ENCODE measurements around the gene PCNT. TPM values are rescaled to one million over a fixed set of nuclear protein-coding genes. Genes with fewer than 3 reads are reported as not detected.
"Not testable (repeated sequence)": the region's sequence is repeated elsewhere in the genome, so short reads cannot be mapped to it uniquely, and the experiment has no call there.

PCNT gene
- total RNA-seq, 1 donor from 2014 or later: 21.0 TPM

DNA sequence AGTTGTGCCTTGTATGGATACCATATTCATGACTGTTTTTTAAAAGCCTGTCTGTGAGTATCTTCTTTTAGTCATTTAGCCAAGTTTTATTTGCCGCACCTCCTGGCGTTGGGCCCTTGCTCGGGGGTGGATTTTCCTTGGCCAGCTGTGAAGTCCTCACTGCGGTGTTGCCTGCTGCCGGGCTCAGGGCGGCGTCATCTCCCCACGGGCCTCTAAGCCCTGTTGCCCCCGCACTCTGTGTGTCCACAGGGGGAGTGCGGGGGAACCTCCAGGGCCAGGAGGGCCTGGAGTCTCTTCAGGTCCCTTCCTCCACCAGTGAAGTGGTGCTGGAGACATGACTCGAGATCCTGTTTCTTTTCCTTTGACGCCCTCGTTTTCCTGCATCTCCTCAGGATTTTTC is 69.0 kb downstream of the PCNT start:
- intact Hi-C loops (cut with DNase I): no loop called here
- DNase-seq (ENCODE audit: low spot score): no peak

- DNase-seq (ENCODE audit: low spot score): no peak
- intact Hi-C loops (cut with DNase I): no loop called here
Measured at GRCh38 chr21:46393451-46393940, 69.5 kb downstream of the PCNT start.

- no peak for DNase-seq (ENCODE audit: low spot score)
Measured at GRCh38 chr21:46393941-46394594, 70.1 kb downstream of the PCNT start.

GRCh38 chr21:46394595-46395104 is 70.7 kb downstream of the PCNT start:
- intact Hi-C loops (cut with DNase I): no loop called here
- DNase-seq (ENCODE audit: low spot score): no peak

More at GRCh38 chr21:46393941-46394594, 70.1 kb downstream of the PCNT start:
- intact Hi-C loops (cut with DNase I): no loop called here

DNA sequence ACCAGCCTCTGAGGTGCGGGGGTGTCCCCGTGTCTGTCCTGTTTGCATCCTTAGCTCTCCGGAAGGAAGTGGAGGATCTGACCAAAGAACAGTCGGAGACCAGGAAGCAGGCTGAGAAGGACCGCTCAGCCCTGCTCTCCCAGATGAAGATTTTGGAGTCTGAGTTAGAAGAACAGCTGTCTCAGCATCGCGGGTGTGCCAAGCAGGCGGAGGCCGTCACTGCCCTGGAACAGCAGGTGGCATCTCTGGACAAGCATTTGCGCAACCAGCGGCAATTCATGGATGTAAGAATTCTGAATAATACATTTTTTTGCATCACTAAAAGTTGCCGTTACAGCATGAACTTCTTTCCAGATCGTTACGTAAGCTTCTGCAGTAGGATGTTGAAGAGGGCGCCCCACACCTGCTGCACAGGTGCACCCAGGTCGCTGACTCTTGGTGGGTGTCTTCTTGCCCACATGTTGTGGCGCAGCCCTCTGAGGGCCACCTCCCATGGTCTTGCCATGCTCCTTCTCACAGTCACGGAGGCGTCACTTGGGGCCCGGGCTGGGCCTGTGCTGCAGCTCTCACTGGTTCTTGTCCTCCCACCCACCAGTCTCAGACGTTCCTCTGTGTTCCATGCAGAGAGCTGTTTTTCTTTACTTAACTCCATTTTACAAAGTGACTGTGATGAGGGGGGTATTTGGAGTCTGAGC is 73.4 kb downstream of the PCNT start:
- intact Hi-C loops (cut with DNase I): no loop called here
- no peak for DNase-seq (ENCODE audit: low spot score)

DNA sequence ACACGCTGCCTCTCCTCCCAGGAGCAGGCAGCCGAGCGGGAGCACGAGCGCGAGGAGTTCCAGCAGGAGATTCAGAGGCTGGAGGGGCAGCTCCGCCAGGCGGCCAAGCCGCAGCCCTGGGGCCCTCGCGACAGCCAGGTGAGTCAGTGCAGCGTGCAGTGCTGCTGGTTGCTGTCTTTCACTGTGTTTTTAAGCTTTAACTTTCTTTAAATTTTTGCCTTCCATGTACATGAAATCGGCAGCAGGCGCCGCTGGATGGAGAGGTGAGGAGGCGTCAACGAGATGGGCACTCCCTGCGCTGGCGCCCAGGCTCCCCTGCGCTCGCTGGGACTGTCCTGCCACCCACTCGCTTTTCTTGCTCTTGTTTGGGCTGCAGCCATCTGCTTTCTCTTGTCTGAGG is 74.0 kb downstream of the PCNT start:
- DNase-seq (ENCODE audit: low spot score): no peak
- intact Hi-C loops (cut with DNase I): no loop called here

DNA sequence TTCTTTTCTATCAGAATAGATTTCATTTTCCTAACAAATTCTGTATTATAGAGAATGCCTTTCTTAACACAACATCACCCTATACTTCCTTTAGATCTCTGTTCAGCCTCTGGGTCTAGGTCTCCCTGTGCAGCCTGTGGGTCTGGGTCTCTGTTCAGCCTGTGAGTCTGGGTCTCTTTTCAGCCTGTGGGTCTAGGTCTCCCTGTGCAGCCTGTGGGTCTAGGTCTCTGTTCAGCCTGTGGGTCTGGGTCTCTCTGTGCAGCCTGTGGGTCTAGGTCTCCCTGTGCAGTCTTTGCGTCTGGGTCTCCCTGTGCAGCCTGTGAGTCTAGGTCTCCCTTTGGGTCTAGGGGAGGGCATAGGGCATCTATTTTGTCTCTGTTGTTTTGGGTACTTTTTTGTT is 75.2 kb downstream of the PCNT start:
- DNase-seq (ENCODE audit: low spot score): no peak
- intact Hi-C loops (cut with DNase I): no loop called here

- no peak for DNase-seq (ENCODE audit: low spot score)
- intact Hi-C loops (cut with DNase I): no loop called here
Measured at GRCh38 chr21:46399686-46400085, 75.7 kb downstream of the PCNT start.

DNA sequence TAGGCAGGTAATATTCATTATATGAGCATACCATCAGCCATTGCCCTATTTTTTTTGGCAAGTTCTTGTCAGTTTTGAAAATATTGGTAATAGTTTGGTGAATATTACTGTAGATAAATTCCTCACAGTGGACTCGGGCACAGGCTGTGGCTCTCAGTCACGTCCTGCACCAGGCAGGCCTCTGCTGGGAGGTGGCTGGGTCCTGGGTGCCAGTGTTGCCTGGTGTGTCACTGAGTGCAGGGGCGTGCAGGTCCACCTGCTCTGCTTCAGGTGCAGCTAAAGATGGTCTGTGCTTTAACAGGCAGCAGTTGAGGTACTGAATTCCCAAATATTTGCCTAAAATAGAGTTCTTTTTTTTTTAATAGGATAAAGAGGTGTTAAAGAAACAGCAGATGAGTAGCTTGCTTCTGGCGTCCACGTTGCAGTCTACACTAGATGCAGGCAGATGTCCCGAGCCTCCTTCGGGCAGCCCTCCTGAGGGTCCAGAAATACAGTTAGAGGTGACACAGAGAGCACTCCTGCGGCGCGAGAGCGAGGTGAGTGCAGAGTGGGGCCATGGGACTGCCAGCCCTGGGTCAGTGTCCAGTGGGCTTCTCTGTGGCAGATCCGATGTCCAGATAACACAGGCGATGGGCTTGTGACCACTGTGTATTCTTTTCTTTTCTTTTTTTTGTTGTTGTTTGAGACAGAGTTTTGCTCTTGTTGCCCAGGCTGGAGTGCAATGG is 77.4 kb downstream of the PCNT start:
- intact Hi-C loops (cut with DNase I): no loop called here
- no peak for DNase-seq (ENCODE audit: low spot score)

GRCh38 chr21:46402421-46402820 is 78.5 kb downstream of the PCNT start:
- intact Hi-C loops (cut with DNase I): no loop called here
- no peak for DNase-seq (ENCODE audit: low spot score)

DNA sequence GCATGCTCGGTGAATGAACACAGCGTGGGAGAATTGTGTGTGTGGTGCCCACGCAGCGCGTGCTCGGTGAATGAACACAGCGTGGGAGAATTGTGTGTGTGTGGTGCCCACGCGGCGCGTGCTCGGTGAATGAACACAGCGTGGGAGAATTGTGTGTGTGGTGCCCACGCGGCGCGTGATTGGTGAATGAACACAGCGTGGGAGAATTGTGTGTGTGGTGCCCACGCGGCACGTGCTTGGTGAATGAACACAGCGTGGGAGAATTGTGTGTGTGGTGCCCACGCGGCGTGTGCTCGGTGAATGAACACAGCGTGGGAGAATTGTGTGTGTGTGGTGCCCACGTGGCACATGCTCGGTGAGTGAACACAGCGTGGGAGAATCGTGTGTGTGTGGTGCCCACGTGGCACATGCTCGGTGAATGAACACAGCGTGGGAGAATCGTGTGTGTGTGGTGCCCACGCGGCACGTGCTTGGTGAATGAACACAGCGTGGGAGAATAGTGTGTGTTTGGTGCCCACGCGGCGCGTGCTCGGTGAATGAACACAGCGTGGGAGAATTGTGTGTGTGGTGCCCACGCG is 79.4 kb downstream of the PCNT start:
- DNase-seq (ENCODE audit: low spot score); intact Hi-C loops (cut with DNase I): not testable (repeated sequence)

DNA sequence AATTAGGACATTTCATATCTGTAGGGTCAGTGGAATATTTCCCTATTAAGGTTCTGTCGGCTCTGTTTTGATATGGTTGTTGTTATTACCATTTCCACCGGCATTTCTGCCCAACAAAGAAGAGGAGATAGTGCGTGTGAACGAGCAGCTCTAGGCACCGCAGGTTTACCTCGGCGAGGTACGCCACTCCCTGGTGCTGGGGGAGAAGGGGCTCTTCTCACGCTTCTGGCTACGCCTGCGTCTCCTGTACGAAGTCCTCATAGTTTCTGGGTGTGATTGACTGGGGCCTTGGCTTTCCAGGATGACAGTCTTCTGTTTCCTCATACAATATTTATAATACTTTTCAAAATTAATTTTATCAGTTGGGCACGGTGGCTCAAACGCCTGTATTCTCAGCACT is 80.3 kb downstream of the PCNT start:
- intact Hi-C loops (cut with DNase I): no loop called here
- no peak for DNase-seq (ENCODE audit: low spot score)

DNA sequence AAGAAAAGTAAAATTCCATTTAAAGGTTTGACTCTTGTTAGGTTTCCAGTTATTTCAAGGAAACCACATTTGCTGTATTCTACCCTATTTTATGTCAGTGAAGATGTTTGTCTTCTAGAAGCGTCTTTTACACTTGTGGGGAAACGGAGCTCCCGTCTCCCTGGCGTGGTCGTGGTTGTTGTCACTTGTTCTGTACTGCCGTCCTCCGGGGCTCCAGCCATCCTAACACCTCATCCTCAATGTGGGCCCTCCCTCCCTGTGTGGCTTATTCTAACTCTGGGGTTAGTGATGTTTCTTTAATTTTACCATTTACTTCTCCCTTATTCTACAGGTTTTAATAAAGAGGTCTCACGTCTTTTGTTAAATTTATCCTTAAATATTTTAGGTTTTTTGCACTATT is 82.0 kb downstream of the PCNT start:
- intact Hi-C loops (cut with DNase I): no loop called here
- no peak for DNase-seq (ENCODE audit: low spot score)

GRCh38 chr21:46409641-46410406 is 85.9 kb downstream of the PCNT start:
- DNase-seq (ENCODE audit: low spot score): no peak
- intact Hi-C loops (cut with DNase I): no loop called here

- DNase-seq (ENCODE audit: low spot score): no peak
Measured at GRCh38 chr21:46410516-46410915, 86.6 kb downstream of the PCNT start.

GRCh38 chr21:46411236-46411635 is 87.3 kb downstream of the PCNT start:
- DNase-seq (ENCODE audit: low spot score): no peak
- intact Hi-C loops (cut with DNase I): no loop called here

More at GRCh38 chr21:46410516-46410915, 86.6 kb downstream of the PCNT start:
- intact Hi-C loops (cut with DNase I): no loop called here

- DNase-seq (ENCODE audit: low spot score): no peak
- intact Hi-C loops (cut with DNase I): no loop called here
Measured at GRCh38 chr21:46411691-46412090, 87.7 kb downstream of the PCNT start.

DNA sequence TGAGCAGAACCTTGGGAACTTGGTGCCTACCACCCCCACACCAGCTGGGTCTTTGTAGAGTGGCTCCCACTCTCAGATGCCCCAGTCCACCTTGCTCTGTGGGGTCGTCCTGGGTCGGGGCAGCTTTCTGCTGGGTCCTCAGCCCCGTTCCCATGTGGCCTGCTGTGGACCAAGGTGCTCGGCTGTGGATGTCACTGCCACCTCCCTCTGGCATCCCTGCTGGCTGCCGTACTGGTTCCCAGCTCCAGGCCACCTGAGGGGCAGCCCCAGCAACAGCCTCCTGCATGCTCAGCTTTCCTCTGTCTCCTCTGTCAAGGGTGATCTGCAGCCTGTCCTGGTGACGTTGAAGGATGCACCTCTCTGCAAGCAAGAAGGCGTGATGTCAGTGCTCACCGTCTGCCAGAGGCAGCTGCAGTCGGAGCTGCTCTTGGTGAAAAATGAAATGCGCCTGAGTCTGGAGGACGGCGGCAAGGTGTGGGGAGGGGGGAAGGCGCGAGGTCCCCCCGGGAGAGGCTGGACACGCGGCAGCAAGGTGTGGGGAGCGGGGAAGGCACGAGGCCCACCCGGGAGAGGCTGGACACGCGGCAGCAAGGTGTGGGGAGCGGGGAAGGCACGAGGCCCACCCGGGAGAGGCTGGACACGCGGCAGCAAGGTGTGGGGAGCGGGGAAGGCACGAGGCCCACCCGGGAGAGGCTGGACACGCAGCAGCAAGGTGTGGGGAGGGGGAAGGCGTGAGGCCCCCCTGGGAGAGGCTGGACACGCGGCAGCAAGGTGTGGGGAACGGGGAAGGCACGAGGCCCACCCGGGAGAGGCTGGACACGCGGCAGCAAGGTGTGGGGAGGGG is 88.8 kb downstream of the PCNT start:
- intact Hi-C loops (cut with DNase I): no loop called here
- no peak for DNase-seq (ENCODE audit: low spot score)

DNA sequence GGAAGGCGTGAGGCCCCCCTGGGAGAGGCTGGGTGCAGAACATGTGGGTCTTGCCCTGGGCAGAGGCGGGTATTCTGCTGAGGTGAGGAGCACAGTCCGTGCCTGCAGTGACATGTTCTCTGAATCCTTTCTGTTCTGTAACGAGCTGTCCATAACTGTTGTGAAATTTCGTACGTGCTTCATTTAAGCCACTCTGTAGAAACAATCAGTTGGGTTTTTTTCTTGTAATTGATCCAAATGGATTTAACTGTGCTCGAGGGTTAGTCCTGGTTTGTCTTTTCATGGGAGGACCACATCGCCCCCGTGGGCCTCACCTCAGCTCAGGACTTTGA is 89.4 kb downstream of the PCNT start:
- no peak for DNase-seq (ENCODE audit: low spot score)
- intact Hi-C loops (cut with DNase I): no loop called here

Data from cardiac septum (tissue), 1 donor.